ENCODE results near the gene NBEA. TPM values are rescaled to one million over a fixed set of nuclear protein-coding genes. Genes with fewer than 3 reads are reported as not detected.

NBEA gene
- total RNA-seq, 2 donors from 2014 or later: 15.2 to 15.9 TPM

- Mint-ChIP-seq H3K36me3 (ENCODE audit: low read depth) (peaks cover 7% of the 10 kb centered on the region), H3K4me3 (no peak overlapping the region), H3K4me1 (no peaks in the 10 kb centered on the region), H3K9me3 (no peaks in the 10 kb centered on the region), H3K27me3 (ENCODE audit: insufficient read depth) (no peaks in the 10 kb centered on the region), H3K27ac (no peak overlapping the region)
- no peak for DNase-seq
- no peak overlapping the region for H3K27ac ChIP-seq (ENCODE audit: low read depth, low read length)
- no peak overlapping the region for H3K4me3 ChIP-seq (ENCODE audit: low read length)
- H3K4me1 ChIP-seq (ENCODE audit: control insufficient read depth, insufficient read depth, low read length): no peaks in the 10 kb centered on the region
- H3K27me3 ChIP-seq (ENCODE audit: control insufficient read depth, insufficient read depth, low read length, poor library complexity, severe bottlenecking): no peaks in the 10 kb centered on the region
- WGBS, 2 experiments (ENCODE audit: insufficient coverage in 1 of 2, insufficient read length in 1 of 2): 88% methylated on average over 1 of the region's 2 CpGs; no CpG with 5 or more reads in 1 of the 2 experiments
- H3K36me3 ChIP-seq (ENCODE audit: control insufficient read depth, insufficient read depth, low read length): no peaks in the 10 kb centered on the region
- no peak overlapping the region for H3K9ac ChIP-seq (ENCODE audit: extremely low read depth, low read length, poor library complexity, severe bottlenecking)
- TF ChIP-seq CTCF (conservative IDR thresholded peaks at IDR 0.05): no peak
- H3K9me3 ChIP-seq (ENCODE audit: control insufficient read depth, low read length): no peaks in the 10 kb centered on the region
Measured at GRCh38 chr13:35127466-35127865, 185.4 kb downstream of the NBEA start.

- no peak overlapping the region for H3K4me3 Mint-ChIP-seq
- no peaks in the 10 kb centered on the region for H3K9me3 ChIP-seq (ENCODE audit: control insufficient read depth, low read length)
- H3K4me3 ChIP-seq (ENCODE audit: low read length): no peak overlapping the region
- no peak for DNase-seq
- no peaks in the 10 kb centered on the region for H3K4me1 Mint-ChIP-seq
- no peaks in the 10 kb centered on the region for H3K9me3 Mint-ChIP-seq
- no peak overlapping the region for H3K27ac Mint-ChIP-seq
- no peak overlapping the region for H3K9ac ChIP-seq (ENCODE audit: extremely low read depth, low read length, poor library complexity, severe bottlenecking)
- no peak for TF ChIP-seq CTCF (conservative IDR thresholded peaks at IDR 0.05)
- peaks cover 7% of the 10 kb centered on the region for H3K36me3 Mint-ChIP-seq (ENCODE audit: low read depth)
- no peaks in the 10 kb centered on the region for H3K27me3 Mint-ChIP-seq (ENCODE audit: insufficient read depth)
- no peaks in the 10 kb centered on the region for H3K36me3 ChIP-seq (ENCODE audit: control insufficient read depth, insufficient read depth, low read length)
- H3K4me1 ChIP-seq (ENCODE audit: control insufficient read depth, insufficient read depth, low read length): no peaks in the 10 kb centered on the region
- no peaks in the 10 kb centered on the region for H3K27me3 ChIP-seq (ENCODE audit: control insufficient read depth, insufficient read depth, low read length, poor library complexity, severe bottlenecking)
- no peak overlapping the region for H3K27ac ChIP-seq (ENCODE audit: low read depth, low read length)
Measured at GRCh38 chr13:35129500-35129899, 187.4 kb downstream of the NBEA start.

GRCh38 chr13:35131471-35131870, 189.4 kb downstream of the NBEA start:
- Mint-ChIP-seq H3K9me3 (no peaks in the 10 kb centered on the region), H3K4me3 (no peak overlapping the region), H3K27ac (no peak overlapping the region), H3K4me1 (no peaks in the 10 kb centered on the region), H3K27me3 (ENCODE audit: insufficient read depth) (no peaks in the 10 kb centered on the region), H3K36me3 (ENCODE audit: low read depth) (no peaks in the 10 kb centered on the region)
- H3K27me3 ChIP-seq (ENCODE audit: control insufficient read depth, insufficient read depth, low read length, poor library complexity, severe bottlenecking): no peaks in the 10 kb centered on the region
- no peaks in the 10 kb centered on the region for H3K36me3 ChIP-seq (ENCODE audit: control insufficient read depth, insufficient read depth, low read length)
- no peaks in the 10 kb centered on the region for H3K9me3 ChIP-seq (ENCODE audit: control insufficient read depth, low read length)
- H3K4me3 ChIP-seq (ENCODE audit: low read length): no peak overlapping the region
- no peaks in the 10 kb centered on the region for H3K4me1 ChIP-seq (ENCODE audit: control insufficient read depth, insufficient read depth, low read length)
- DNase-seq: no peak
- H3K27ac ChIP-seq (ENCODE audit: low read depth, low read length): no peak overlapping the region
- TF ChIP-seq CTCF (conservative IDR thresholded peaks at IDR 0.05): no peak
- H3K9ac ChIP-seq (ENCODE audit: extremely low read depth, low read length, poor library complexity, severe bottlenecking): no peak overlapping the region
